GM19035 (cell line): ENCODE results near the gene AJAP1.
"Not testable (repeated sequence)": the region's sequence is repeated elsewhere in the genome, so short reads cannot be mapped to it uniquely, and the experiment has no call there.

Experiments used
- ATAC-seq: cut with Tn5 transposase; IDR thresholded peaks from one replicate; pipeline ENCODE4 v1.9.1; 2021; ENCODE audit not compliant: unreplicated experiment

Gene AJAP1

GRCh38 chr1:4653796-4654725 is at the start of gene AJAP1:
AJAP1 (plus strand) TSS chr1:4654609; CDS start chr1:4655426, 817 bp downstream.
- no peak for ATAC-seq

- no peak for ATAC-seq
Measured at GRCh38 chr1:4605158-4605557, 49.3 kb upstream of the AJAP1 start.

GRCh38 chr1:4611563-4612341 is 42.7 kb upstream of the AJAP1 start:
- ATAC-seq, result no peak

- ATAC-seq, result no peak
Measured at GRCh38 chr1:4612991-4613390, 41.4 kb upstream of the AJAP1 start.

- no peak for ATAC-seq
Measured at GRCh38 chr1:4613606-4614370, 40.6 kb upstream of the AJAP1 start.

- no peak for ATAC-seq
Measured at GRCh38 chr1:4614371-4615137, 39.9 kb upstream of the AJAP1 start.

- no peak for ATAC-seq
Measured at GRCh38 chr1:4615138-4615470, 39.3 kb upstream of the AJAP1 start.

- no peak for ATAC-seq
Measured at GRCh38 chr1:4615501-4615900, 38.9 kb upstream of the AJAP1 start.

- no peak for ATAC-seq
Measured at GRCh38 chr1:4616831-4617465, 37.5 kb upstream of the AJAP1 start.

GRCh38 chr1:4617506-4617905 is 36.9 kb upstream of the AJAP1 start:
- ATAC-seq, result no peak

GRCh38 chr1:4618827-4619226 is 35.6 kb upstream of the AJAP1 start:
- not testable (repeated sequence) for ATAC-seq

GRCh38 chr1:4621646-4622045 is 32.8 kb upstream of the AJAP1 start:
- no peak for ATAC-seq

- ATAC-seq, result no peak
Measured at GRCh38 chr1:4622821-4623220, 31.6 kb upstream of the AJAP1 start.

GRCh38 chr1:4624141-4624715 is 30.2 kb upstream of the AJAP1 start:
- no peak for ATAC-seq

- no peak for ATAC-seq
Measured at GRCh38 chr1:4624801-4625200, 29.6 kb upstream of the AJAP1 start.

- ATAC-seq, result no peak
Measured at GRCh38 chr1:4626061-4626460, 28.3 kb upstream of the AJAP1 start.

GRCh38 chr1:4626560-4627319 is 27.7 kb upstream of the AJAP1 start:
- ATAC-seq, result no peak

- ATAC-seq, result no peak
Measured at GRCh38 chr1:4627353-4627752, 27.1 kb upstream of the AJAP1 start.

GRCh38 chr1:4628992-4629391 is 25.4 kb upstream of the AJAP1 start:
- ATAC-seq, result no peak
